Activated CD8-positive, alpha-beta T cell treated with anti-CD3 and anti-CD28 coated beads for 36 hours (primary cell): ENCODE results near the gene CCDC54. TPM values are rescaled to one million over a fixed set of nuclear protein-coding genes. Genes with fewer than 3 reads are reported as not detected.

Experiments
- ATAC-seq: fragments of 200-7000 bp; cut with Tn5 transposase; one replicate; pipeline ENCODE4 v1.10.0; 2021; ENCODE audit warnings: mild to moderate bottlenecking, moderate library complexity
- CTCF ChIA-PET: fragments of 350-600 bp; sonication (Branson Sonifier 250); formaldehyde crosslinking; loops from one replicate; lab custom pipeline; 2021; ENCODE audit warnings: antibody characterized with exemption; lab: Charles Lee
- POLR2A ChIA-PET: fragments of 350-600 bp; sonication (Branson Sonifier 250); formaldehyde crosslinking; loops from one replicate; lab custom pipeline; 2021; ENCODE audit warnings: antibody characterized with exemption; lab: Charles Lee
- DNase-seq: peaks from one replicate; pipeline ENCODE4 v3.0.0-alpha.2; 2020
- H3K27ac Mint-ChIP-seq: one replicate; pipeline ENCODE4 v1.8.0; 2021; ENCODE audit warnings: mild to moderate bottlenecking, mixed read lengths
- H3K27me3 Mint-ChIP-seq: one replicate; pipeline ENCODE4 v1.8.0; 2021; ENCODE audit warnings: mixed read lengths
- H3K36me3 Mint-ChIP-seq: one replicate; pipeline ENCODE4 v1.8.0; 2021; ENCODE audit warnings: low read depth, mixed read lengths
- H3K4me1 Mint-ChIP-seq: one replicate; pipeline ENCODE4 v1.8.0; 2021; ENCODE audit warnings: low read depth, mixed read lengths
- H3K4me3 Mint-ChIP-seq: one replicate; pipeline ENCODE4 v1.8.0; 2021; ENCODE audit warnings: mild to moderate bottlenecking, moderate library complexity, mixed read lengths
- H3K9me3 Mint-ChIP-seq: one replicate; pipeline ENCODE4 v1.8.0; 2021; ENCODE audit warnings: mixed read lengths
- intact Hi-C: fragments of 100-400 bp; cut with micrococcal nuclease; formaldehyde crosslinking; loops from one replicate; pipeline ENCODE4 v1.10.0; 2022
- total RNA-seq, 2 experiments: library from RNA; stranded (reverse); gene quantifications; one replicate each; pipeline ENCODE4 v1.2.3, GENCODE V29; 2021
- TF ChIP-seq, protein P1 (sequence below): fragments of 200-600 bp; IDR thresholded peaks from one replicate; pipeline ENCODE4 v1.8.0; 2022; ENCODE audit warnings: antibody characterized with exemption, mild to moderate bottlenecking

CCDC54 gene
- total RNA-seq, 2 experiments from 2014 or later = not detected

DNA sequence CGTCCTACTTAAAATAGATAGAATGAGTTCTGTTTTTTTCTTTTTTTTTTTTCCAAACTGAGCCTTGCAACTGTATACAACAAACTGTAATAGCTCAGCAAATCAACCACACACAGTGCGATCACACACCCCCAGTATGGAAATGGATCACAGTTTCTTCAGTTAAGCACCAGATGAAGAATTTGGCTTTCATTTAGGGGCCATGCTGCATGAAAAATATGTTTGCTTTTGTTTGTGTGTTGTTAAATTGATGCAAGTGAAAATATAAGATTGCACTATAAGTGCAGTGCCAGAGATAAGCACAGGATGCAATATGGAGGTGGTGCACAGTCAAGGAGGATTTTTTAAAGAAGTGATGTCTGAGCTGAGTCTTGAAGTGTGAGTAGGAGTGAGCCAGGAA lies 17.8 kb downstream of the CCDC54 start:
- TF ChIP-seq, protein P1, sequence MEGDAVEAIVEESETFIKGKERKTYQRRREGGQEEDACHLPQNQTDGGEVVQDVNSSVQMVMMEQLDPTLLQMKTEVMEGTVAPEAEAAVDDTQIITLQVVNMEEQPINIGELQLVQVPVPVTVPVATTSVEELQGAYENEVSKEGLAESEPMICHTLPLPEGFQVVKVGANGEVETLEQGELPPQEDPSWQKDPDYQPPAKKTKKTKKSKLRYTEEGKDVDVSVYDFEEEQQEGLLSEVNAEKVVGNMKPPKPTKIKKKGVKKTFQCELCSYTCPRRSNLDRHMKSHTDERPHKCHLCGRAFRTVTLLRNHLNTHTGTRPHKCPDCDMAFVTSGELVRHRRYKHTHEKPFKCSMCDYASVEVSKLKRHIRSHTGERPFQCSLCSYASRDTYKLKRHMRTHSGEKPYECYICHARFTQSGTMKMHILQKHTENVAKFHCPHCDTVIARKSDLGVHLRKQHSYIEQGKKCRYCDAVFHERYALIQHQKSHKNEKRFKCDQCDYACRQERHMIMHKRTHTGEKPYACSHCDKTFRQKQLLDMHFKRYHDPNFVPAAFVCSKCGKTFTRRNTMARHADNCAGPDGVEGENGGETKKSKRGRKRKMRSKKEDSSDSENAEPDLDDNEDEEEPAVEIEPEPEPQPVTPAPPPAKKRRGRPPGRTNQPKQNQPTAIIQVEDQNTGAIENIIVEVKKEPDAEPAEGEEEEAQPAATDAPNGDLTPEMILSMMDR = no peak
- ChIA-PET POLR2A (interaction anchor here (0.6 kb wide), 1 partner anchor 54 kb away, joined by 4 read pairs; no protein-coding TSS in a partner anchor), CTCF (interaction anchor here (1.9 kb wide), 1 partner anchor 34 kb away, joined by 5 read pairs; no protein-coding TSS in a partner anchor)
- H3K4me3 Mint-ChIP-seq = no peak overlapping the region
- ATAC-seq = no peak
- no peak for DNase-seq
- H3K9me3 Mint-ChIP-seq = no peaks in the 10 kb centered on the region
- intact Hi-C loops = no loop called here
- H3K27me3 Mint-ChIP-seq = no peaks in the 10 kb centered on the region
- H3K36me3 Mint-ChIP-seq = no peaks in the 10 kb centered on the region
- H3K27ac Mint-ChIP-seq = no peak overlapping the region
- H3K4me1 Mint-ChIP-seq = no peaks in the 10 kb centered on the region

DNA sequence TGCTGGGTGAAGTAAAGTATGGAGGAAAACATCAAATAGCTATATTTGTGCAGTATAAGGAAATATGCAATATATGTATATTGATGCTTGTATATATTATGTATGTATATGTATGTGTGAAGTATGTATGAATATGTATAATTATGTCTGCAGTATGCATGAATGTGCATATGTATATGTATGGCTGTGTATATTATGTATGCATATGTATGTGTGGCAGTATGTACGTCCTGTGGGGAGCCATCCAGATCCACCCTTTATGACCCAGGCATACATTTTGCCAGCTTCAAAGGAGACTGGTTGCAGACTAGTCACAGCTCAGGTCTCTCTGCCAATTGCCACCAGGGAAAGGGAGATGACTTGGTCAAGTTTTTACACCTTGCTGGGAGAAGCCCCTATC lies 24.1 kb downstream of the CCDC54 start:
- DNase-seq (no peak), ATAC-seq (no peak)
- CTCF ChIA-PET = interaction anchor here (1.5 kb wide), 1 partner anchor 8 kb away, joined by 3 read pairs; no protein-coding TSS in a partner anchor
- POLR2A ChIA-PET = no interaction called here
- Mint-ChIP-seq H3K27me3 (no peaks in the 10 kb centered on the region), H3K4me1 (no peaks in the 10 kb centered on the region), H3K27ac (no peak overlapping the region), H3K9me3 (no peaks in the 10 kb centered on the region), H3K4me3 (no peak overlapping the region), H3K36me3 (no peaks in the 10 kb centered on the region)
- TF ChIP-seq, protein P1 = no peak
- intact Hi-C loops = no loop called here

DNA sequence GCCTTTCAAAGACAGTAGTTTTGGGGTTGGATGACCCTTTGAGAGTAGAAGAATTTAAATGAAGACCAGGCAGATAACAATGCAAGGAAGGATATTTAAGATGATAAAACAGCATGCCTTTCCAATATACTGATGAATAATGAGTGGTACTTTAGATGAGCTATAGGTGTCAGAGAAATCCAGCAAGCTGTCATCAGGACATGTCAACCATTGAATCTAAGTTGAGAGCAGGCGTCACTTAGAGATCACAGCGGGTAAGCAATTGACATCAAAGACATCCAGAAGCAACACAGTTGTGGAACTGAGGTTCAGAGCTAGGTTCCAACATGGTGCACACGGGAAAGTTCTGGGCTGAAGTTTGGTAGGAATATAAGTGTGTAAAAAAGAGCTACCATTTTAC lies 25.0 kb downstream of the CCDC54 start:
- TF ChIP-seq, protein P1 = no peak
- ATAC-seq (no peak), DNase-seq (no peak)
- intact Hi-C loops = no loop called here
- ChIA-PET POLR2A (no interaction called here), CTCF (interaction anchor here (1.3 to 1.5 kb wide), 2 partner anchors 9 to 167 kb away, joined by 3 to 4 read pairs; no protein-coding TSS in a partner anchor)
- no peaks in the 10 kb centered on the region for H3K36me3 Mint-ChIP-seq
- no peaks in the 10 kb centered on the region for H3K4me1 Mint-ChIP-seq
- H3K9me3 Mint-ChIP-seq = no peaks in the 10 kb centered on the region
- H3K4me3 Mint-ChIP-seq = no peak overlapping the region
- H3K27ac Mint-ChIP-seq = no peak overlapping the region
- no peaks in the 10 kb centered on the region for H3K27me3 Mint-ChIP-seq

DNA sequence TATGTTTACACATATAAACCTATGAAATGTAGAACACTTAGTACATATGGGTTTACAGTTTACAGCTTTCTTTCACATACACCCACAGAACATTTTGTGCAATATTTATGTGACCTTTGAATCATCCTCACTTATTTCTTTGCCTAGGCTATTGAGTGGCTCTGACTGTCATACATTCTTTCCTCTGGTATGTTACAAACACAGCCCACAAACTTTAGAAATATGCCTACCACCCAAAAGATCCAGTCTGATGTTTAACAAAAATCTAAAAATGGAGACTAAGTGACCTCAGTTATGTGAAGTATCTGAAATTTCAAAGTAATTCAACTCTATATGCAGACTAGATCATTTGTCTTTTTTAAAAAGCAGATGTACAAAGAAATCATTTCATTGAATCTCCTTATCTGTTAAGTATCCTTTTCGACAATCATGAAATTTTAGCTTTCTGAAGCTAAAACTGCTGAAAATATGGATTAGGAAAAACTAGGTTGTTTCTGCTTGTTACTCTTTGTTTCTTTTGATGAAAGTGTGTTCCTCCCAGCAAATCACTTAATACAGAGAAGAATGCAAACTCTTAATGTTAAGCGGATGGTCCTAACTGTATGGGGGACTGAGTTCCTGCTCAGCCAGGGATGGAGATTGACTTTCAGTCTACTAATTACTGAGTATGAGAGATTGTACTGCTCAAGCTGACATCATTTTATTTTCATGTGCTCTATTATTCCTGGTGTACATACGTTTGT lies 27.7 kb downstream of the CCDC54 start:
- H3K9me3 Mint-ChIP-seq = peaks cover 4% of the 10 kb centered on the region
- no peak overlapping the region for H3K27ac Mint-ChIP-seq
- ChIA-PET CTCF (interaction anchor here (1.0 to 2.2 kb wide), 2 partner anchors 16 to 48 kb away, joined by 4 to 8 read pairs; no protein-coding TSS in a partner anchor), POLR2A (no interaction called here)
- TF ChIP-seq, protein P1 = no peak
- H3K4me3 Mint-ChIP-seq = no peak overlapping the region
- no peaks in the 10 kb centered on the region for H3K27me3 Mint-ChIP-seq
- no peaks in the 10 kb centered on the region for H3K4me1 Mint-ChIP-seq
- H3K36me3 Mint-ChIP-seq = peaks cover 2% of the 10 kb centered on the region
- intact Hi-C loops = no loop called here
- no peak for ATAC-seq
- DNase-seq = no peak

DNA sequence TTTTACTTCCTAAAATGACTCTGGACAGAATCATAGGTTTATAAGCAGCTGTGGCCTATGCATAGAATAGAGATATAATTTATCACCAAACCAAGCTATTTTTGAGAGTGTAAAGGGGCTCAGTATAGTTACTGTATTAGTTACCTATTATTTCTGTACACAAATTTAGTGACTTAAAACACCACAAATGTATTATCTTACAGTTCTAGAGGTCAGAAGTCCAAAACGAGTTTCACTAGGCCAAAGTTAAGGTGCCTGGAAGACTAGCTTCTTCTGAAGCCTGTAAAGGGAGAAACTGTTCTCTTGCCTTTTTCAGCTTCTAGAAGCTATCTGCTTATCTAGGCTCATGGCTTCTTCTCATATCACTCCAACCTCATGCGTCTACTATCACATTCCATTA lies 30.1 kb downstream of the CCDC54 start:
- ChIA-PET POLR2A (no interaction called here), CTCF (no interaction called here)
- no peaks in the 10 kb centered on the region for H3K4me1 Mint-ChIP-seq
- H3K27ac Mint-ChIP-seq = no peak overlapping the region
- peaks cover 4% of the 10 kb centered on the region for H3K9me3 Mint-ChIP-seq
- H3K27me3 Mint-ChIP-seq = no peaks in the 10 kb centered on the region
- no peak for DNase-seq
- peaks cover 2% of the 10 kb centered on the region for H3K36me3 Mint-ChIP-seq
- H3K4me3 Mint-ChIP-seq = no peak overlapping the region
- ATAC-seq = no peak
- TF ChIP-seq, protein P1 = no peak
- intact Hi-C loops = no loop called here
